Hepatocyte (in vitro differentiated cells): ENCODE data around the gene LRCH1.

Source experiments
- EZH2phosphoT487 ChIP-seq: fragments of 200-600 bp; sonication (generic); IDR thresholded peaks from one replicate; pipeline ENCODE4 v1.6.1; 2018; ENCODE audit warnings: antibody characterized with exemption, mild to moderate bottlenecking, low read depth, moderate library complexity; ENCODE audit not compliant: unreplicated experiment, severe bottlenecking
- TF ChIP-seq, protein P1 (sequence below): fragments of 200-600 bp; sonication (generic); IDR thresholded peaks from 2 replicates; pipeline ENCODE4 v1.5.1; 2016; ENCODE audit warnings: antibody characterized with exemption, mild to moderate bottlenecking; ENCODE audit not compliant: poor library complexity

GRCh38 chr13:46668931-46669525, 116.1 kb downstream of the LRCH1 start:
- TF ChIP-seq, protein P1, sequence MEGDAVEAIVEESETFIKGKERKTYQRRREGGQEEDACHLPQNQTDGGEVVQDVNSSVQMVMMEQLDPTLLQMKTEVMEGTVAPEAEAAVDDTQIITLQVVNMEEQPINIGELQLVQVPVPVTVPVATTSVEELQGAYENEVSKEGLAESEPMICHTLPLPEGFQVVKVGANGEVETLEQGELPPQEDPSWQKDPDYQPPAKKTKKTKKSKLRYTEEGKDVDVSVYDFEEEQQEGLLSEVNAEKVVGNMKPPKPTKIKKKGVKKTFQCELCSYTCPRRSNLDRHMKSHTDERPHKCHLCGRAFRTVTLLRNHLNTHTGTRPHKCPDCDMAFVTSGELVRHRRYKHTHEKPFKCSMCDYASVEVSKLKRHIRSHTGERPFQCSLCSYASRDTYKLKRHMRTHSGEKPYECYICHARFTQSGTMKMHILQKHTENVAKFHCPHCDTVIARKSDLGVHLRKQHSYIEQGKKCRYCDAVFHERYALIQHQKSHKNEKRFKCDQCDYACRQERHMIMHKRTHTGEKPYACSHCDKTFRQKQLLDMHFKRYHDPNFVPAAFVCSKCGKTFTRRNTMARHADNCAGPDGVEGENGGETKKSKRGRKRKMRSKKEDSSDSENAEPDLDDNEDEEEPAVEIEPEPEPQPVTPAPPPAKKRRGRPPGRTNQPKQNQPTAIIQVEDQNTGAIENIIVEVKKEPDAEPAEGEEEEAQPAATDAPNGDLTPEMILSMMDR, result no peak
- no peak for TF ChIP-seq EZH2phosphoT487
